ENCODE data around the gene COPB2. TPM values are rescaled to one million over a fixed set of nuclear protein-coding genes. Genes with fewer than 3 reads are reported as not detected.

Gene COPB2
- total RNA-seq, 3 donors from 2014 or later (not counting 1 experiment from before 2014, with no cell fraction given), result 34.7 to 50.2 (median 42.4) TPM

- DNase-seq (peak; percentile 80 to 88), ATAC-seq (peak; percentile 94 to 98 (median 97))
- H3K4me3 ChIP-seq (ENCODE audit: low read length), result no peak overlapping the region
- Mint-ChIP-seq H3K4me3 (peak overlapping the region; percentile 52), H3K27ac (no peak overlapping the region), H3K9me3 (no peaks in the 10 kb centered on the region), H3K27me3 (ENCODE audit: low read depth in 2 of 2) (peaks cover 18 to 39% of the 10 kb centered on the region in 2 donors), H3K36me3 (no peaks in the 10 kb centered on the region), H3K4me1 (peaks cover 6 to 16% of the 10 kb centered on the region in 2 donors)
- no peak overlapping the region for H3K27ac ChIP-seq (ENCODE audit: low read length)
- peaks cover 11% of the 10 kb centered on the region for H3K4me1 ChIP-seq (ENCODE audit: control insufficient read depth, insufficient read depth, low read length)
- TF ChIP-seq CTCF (IDR thresholded peaks at IDR 0.05), result peak; percentile 99
- no peaks in the 10 kb centered on the region for H3K36me3 ChIP-seq (ENCODE audit: control insufficient read depth, insufficient read depth, low read length)
- intact Hi-C loops (cut with micrococcal nuclease), result loop anchor here (1.0 to 2.0 kb wide), 3 partner anchors 217 to 913 kb away; no protein-coding TSS in a partner anchor
- H3K9me3 ChIP-seq (ENCODE audit: control insufficient read depth, insufficient read depth, low read length), result no peaks in the 10 kb centered on the region
- H3K27me3 ChIP-seq (ENCODE audit: control insufficient read depth, insufficient read depth, low read length), result peaks cover 7% of the 10 kb centered on the region
- 12% methylated on average over 25 of the region's 25 CpGs for WGBS (ENCODE audit: insufficient coverage)
Measured at GRCh38 chr3:139329364-139329850, 60.0 kb downstream of the COPB2 start.

- H3K27me3 Mint-ChIP-seq (ENCODE audit: low read depth in 2 of 2), result peaks cover 18 to 32% of the 10 kb centered on the region in 2 donors
- DNase-seq, result no peak
- Histone ChIP-seq H3K36me3 (ENCODE audit: control insufficient read depth, insufficient read depth, low read length) (no peaks in the 10 kb centered on the region), H3K4me1 (ENCODE audit: control insufficient read depth, insufficient read depth, low read length) (peaks cover 11% of the 10 kb centered on the region), H3K27ac (ENCODE audit: low read length) (no peak overlapping the region), H3K4me3 (ENCODE audit: low read length) (no peak overlapping the region), H3K27me3 (ENCODE audit: control insufficient read depth, insufficient read depth, low read length) (peaks cover 7% of the 10 kb centered on the region), H3K9me3 (ENCODE audit: control insufficient read depth, insufficient read depth, low read length) (no peaks in the 10 kb centered on the region)
- WGBS (ENCODE audit: insufficient coverage), result 84% methylated on average over 4 of the region's 4 CpGs
- H3K9me3 Mint-ChIP-seq, result no peaks in the 10 kb centered on the region
- H3K36me3 Mint-ChIP-seq, result no peaks in the 10 kb centered on the region
- TF ChIP-seq CTCF (IDR thresholded peaks at IDR 0.05), result no peak
- ATAC-seq, result no peak
- no peak overlapping the region for H3K4me3 Mint-ChIP-seq
- H3K27ac Mint-ChIP-seq, result no peak overlapping the region
- intact Hi-C loops (cut with micrococcal nuclease), result loop anchor here (2.0 kb wide), 2 partner anchors 216 to 912 kb away; no protein-coding TSS in a partner anchor
- H3K4me1 Mint-ChIP-seq, result peaks cover 6 to 16% of the 10 kb centered on the region in 2 donors
Measured at GRCh38 chr3:139328356-139328755, 61.1 kb downstream of the COPB2 start.

GRCh38 chr3:139327861-139328260 lies 61.6 kb downstream of the COPB2 start:
- no peaks in the 10 kb centered on the region for H3K36me3 Mint-ChIP-seq
- peaks cover 15 to 27% of the 10 kb centered on the region in 2 donors for H3K27me3 Mint-ChIP-seq (ENCODE audit: low read depth in 2 of 2)
- Histone ChIP-seq H3K4me3 (ENCODE audit: low read length) (no peak overlapping the region), H3K27ac (ENCODE audit: low read length) (no peak overlapping the region), H3K9me3 (ENCODE audit: control insufficient read depth, insufficient read depth, low read length) (no peaks in the 10 kb centered on the region), H3K36me3 (ENCODE audit: control insufficient read depth, insufficient read depth, low read length) (no peaks in the 10 kb centered on the region), H3K27me3 (ENCODE audit: control insufficient read depth, insufficient read depth, low read length) (peaks cover 7% of the 10 kb centered on the region), H3K4me1 (ENCODE audit: control insufficient read depth, insufficient read depth, low read length) (peaks cover 11% of the 10 kb centered on the region)
- H3K27ac Mint-ChIP-seq, result no peak overlapping the region
- no peak overlapping the region for H3K4me3 Mint-ChIP-seq
- DNase-seq (no peak), ATAC-seq (no peak)
- WGBS (ENCODE audit: insufficient coverage), result 38% methylated on average over 7 of the region's 8 CpGs
- intact Hi-C loops (cut with micrococcal nuclease), result loop anchor here (2.0 kb wide), 2 partner anchors 215 to 911 kb away; no protein-coding TSS in a partner anchor
- no peaks in the 10 kb centered on the region for H3K9me3 Mint-ChIP-seq
- no peak for TF ChIP-seq CTCF (IDR thresholded peaks at IDR 0.05)
- peaks cover 6 to 16% of the 10 kb centered on the region in 2 donors for H3K4me1 Mint-ChIP-seq

GRCh38 chr3:139327231-139327630 lies 62.2 kb downstream of the COPB2 start:
- ATAC-seq (no peak), DNase-seq (no peak)
- Mint-ChIP-seq H3K4me1 (peaks cover 6 to 16% of the 10 kb centered on the region in 2 donors), H3K27ac (no peak overlapping the region), H3K4me3 (no peak overlapping the region), H3K9me3 (no peaks in the 10 kb centered on the region), H3K27me3 (ENCODE audit: low read depth in 2 of 2) (peaks cover 9 to 21% of the 10 kb centered on the region in 2 donors), H3K36me3 (no peaks in the 10 kb centered on the region)
- 90% methylated on average over 5 of the region's 5 CpGs for WGBS (ENCODE audit: insufficient coverage)
- Histone ChIP-seq H3K36me3 (ENCODE audit: control insufficient read depth, insufficient read depth, low read length) (no peaks in the 10 kb centered on the region), H3K27me3 (ENCODE audit: control insufficient read depth, insufficient read depth, low read length) (peaks cover 5% of the 10 kb centered on the region), H3K27ac (ENCODE audit: low read length) (no peak overlapping the region), H3K4me3 (ENCODE audit: low read length) (no peak overlapping the region), H3K4me1 (ENCODE audit: control insufficient read depth, insufficient read depth, low read length) (peaks cover 11% of the 10 kb centered on the region), H3K9me3 (ENCODE audit: control insufficient read depth, insufficient read depth, low read length) (no peaks in the 10 kb centered on the region)
- intact Hi-C loops (cut with micrococcal nuclease), result no loop called here
- TF ChIP-seq CTCF (IDR thresholded peaks at IDR 0.05), result no peak
